SK-N-SH (cell line): ENCODE results near the gene TMEM190. TPM values are rescaled to one million over a fixed set of nuclear protein-coding genes. Genes with fewer than 3 reads are reported as not detected.

Source experiments
- CTCF ChIA-PET: fragments of 300-600, 350-600 bp; formaldehyde crosslinking; extraction: SDS; loops from one replicate; lab custom pipeline; 2021; lab: Yijun Ruan, JAX
- POLR2A ChIA-PET: fragments of 350-600 bp; sonication (Branson Sonifier 250); formaldehyde crosslinking; extraction: SDS; loops from one replicate; lab custom pipeline; 2020; ENCODE audit warnings: antibody characterized with exemption, inconsistent platforms; lab: Yijun Ruan, JAX
- DNase-seq: peaks from one replicate; pipeline ENCODE4 v3.0.0; 2012
- H2AFZ ChIP-seq: fragments of 200-600 bp; sonication (generic); 2 replicates; pipeline ENCODE4 v1.8.1; 2016; ENCODE audit warnings: antibody characterized with exemption, mild to moderate bottlenecking, low read depth
- H3F3A ChIP-seq: fragments of 200-600 bp; sonication (generic); replicated peaks from 2 replicates; pipeline ENCODE3; 2016; ENCODE audit warnings: antibody characterized with exemption, mild to moderate bottlenecking; ENCODE audit not compliant: insufficient read depth
- H3K27ac ChIP-seq, 2 experiments: fragments of 200-500 bp in 1 of 2; fragments of 200-600 bp in 1 of 2; sonication (Bioruptor generic) in 1 of 2; sonication (generic), shearing (Covaris generic) in 1 of 2; 2 replicates each; pipeline versions ENCODE4 v1.5.1 to v1.6.1; 2014 to 2016; ENCODE audit warnings: low read depth in 2 of 2, inconsistent platforms in 1 of 2, low read length in 1 of 2, mild to moderate bottlenecking in 1 of 2, mixed read lengths in 1 of 2
- H3K27me3 ChIP-seq: fragments of 200-600 bp; sonication (generic), shearing (Covaris generic); 2 replicates; pipeline ENCODE4 v1.6.1; 2016; ENCODE audit warnings: mixed run types; ENCODE audit not compliant: insufficient read depth
- H3K36me3 ChIP-seq, 2 experiments: fragments of 200-500 bp in 1 of 2; fragments of 200-600 bp in 1 of 2; sonication (Bioruptor generic) in 1 of 2; sonication (generic) in 1 of 2; replicated peaks in 1 of 2; 2 replicates each; pipeline versions ENCODE3 to v1.5.1; 2014 to 2016; ENCODE audit warnings: low read length in 1 of 2, mild to moderate bottlenecking in 1 of 2; ENCODE audit not compliant: insufficient read depth in 2 of 2, control insufficient read depth in 1 of 2
- H3K4me1 ChIP-seq, 2 experiments: fragments of 200-500 bp in 1 of 2; fragments of 200-600 bp in 1 of 2; sonication (Bioruptor generic) in 1 of 2; sonication (generic), shearing (Covaris generic) in 1 of 2; 2 replicates each; pipeline versions ENCODE4 v1.5.1 to v1.6.1; 2014 to 2016; ENCODE audit warnings: low read depth in 1 of 2, low read length in 1 of 2, mixed run types in 1 of 2; ENCODE audit not compliant: insufficient read depth in 2 of 2, control insufficient read depth in 1 of 2
- H3K4me2 ChIP-seq: fragments of 200-600 bp; sonication (generic), shearing (Covaris generic); 2 replicates; pipeline ENCODE4 v1.6.1; 2017; ENCODE audit warnings: mixed run types
- H3K4me3 ChIP-seq, 2 experiments: fragments of 200-500 bp in 1 of 2; fragments of 200-600 bp in 1 of 2; sonication (Bioruptor generic) in 1 of 2; sonication (generic), shearing (Covaris generic) in 1 of 2; 2 replicates each; pipeline versions ENCODE4 v1.5.1 to v1.8.1; 2014 to 2016; ENCODE audit warnings: low read depth in 2 of 2, inconsistent platforms in 1 of 2, low read length in 1 of 2, mild to moderate bottlenecking in 1 of 2, mixed read lengths in 1 of 2, moderate library complexity in 1 of 2
- H3K79me2 ChIP-seq: fragments of 200-600 bp; sonication (generic); 2 replicates; pipeline ENCODE4 v1.8.1; 2017; ENCODE audit warnings: mild to moderate bottlenecking; ENCODE audit not compliant: insufficient read depth
- H3K9ac ChIP-seq: fragments of 200-600 bp; sonication (generic); 2 replicates; pipeline ENCODE4 v1.6.1; 2017; ENCODE audit warnings: mixed run types
- H3K9me2 ChIP-seq: fragments of 200-600 bp; sonication (generic); 2 replicates; pipeline ENCODE4 v1.6.1; 2017; ENCODE audit warnings: mixed run types
- H3K9me3 ChIP-seq: fragments of 200-600 bp; sonication (generic); 2 replicates; pipeline ENCODE4 v1.6.1; 2017; ENCODE audit warnings: mixed run types, mild to moderate bottlenecking, moderate library complexity
- H4K20me1 ChIP-seq: fragments of 200-600 bp; sonication (generic); 2 replicates; pipeline ENCODE4 v1.6.1; 2017; ENCODE audit warnings: mild to moderate bottlenecking, mixed run types; ENCODE audit not compliant: insufficient read depth
- CHD2 ChIP-seq: fragments of 150-350 bp; IDR thresholded peaks from 2 replicates; pipeline ENCODE4 v1.6.1; 2018; ENCODE audit warnings: low read length; ENCODE audit not compliant: partially characterized antibody
- ELF1 ChIP-seq: IDR thresholded peaks from 2 replicates; pipeline ENCODE4 v1.4.0; 2012
- EZH2phosphoT487 ChIP-seq: fragments of 200-600 bp; sonication (generic); IDR thresholded peaks from 2 replicates; pipeline ENCODE4 v1.6.1; 2017; ENCODE audit warnings: low read depth, mixed run types, mild to moderate bottlenecking, antibody characterized with exemption, moderate library complexity, borderline replicate concordance
- FOSL2 ChIP-seq: IDR thresholded peaks from 2 replicates; pipeline ENCODE4 v1.4.0; 2012; ENCODE audit warnings: low read depth, mild to moderate bottlenecking, moderate library complexity, borderline replicate concordance
- GABPA ChIP-seq: IDR thresholded peaks from 2 replicates; pipeline ENCODE4 v1.4.0; 2012; ENCODE audit warnings: low read depth, mild to moderate bottlenecking
- GATA2 ChIP-seq: sonication (generic); formaldehyde crosslinking; IDR thresholded peaks from 2 replicates; pipeline ENCODE4 v1.5.0; 2020; ENCODE audit warnings: mild to moderate bottlenecking, missing genetic modification reagents
- IRF3 ChIP-seq: fragments of 150-350 bp; IDR thresholded peaks from 2 replicates; pipeline ENCODE4 v1.6.1; 2016; ENCODE audit warnings: mild to moderate bottlenecking, low read depth, low read length
- JUND ChIP-seq: IDR thresholded peaks from 2 replicates; pipeline ENCODE4 v1.4.0; 2012
- MXI1 ChIP-seq: IDR thresholded peaks from 2 replicates; pipeline ENCODE4 v1.6.1; 2012; ENCODE audit warnings: mild to moderate bottlenecking, low read depth, low read length, improper control_type of control experiment
- NFIC ChIP-seq: IDR thresholded peaks from 2 replicates; pipeline ENCODE4 v1.4.0; 2012; ENCODE audit warnings: borderline replicate concordance
- NRF1 ChIP-seq: IDR thresholded peaks from 2 replicates; pipeline ENCODE4 v1.6.1; 2012; ENCODE audit warnings: low read depth, mild to moderate bottlenecking, low read length
- POLR2AphosphoS5 ChIP-seq: IDR thresholded peaks from 2 replicates; pipeline ENCODE4 v1.6.1; 2012; ENCODE audit warnings: low read depth, low read length
- REST ChIP-seq: IDR thresholded peaks from 2 replicates; pipeline ENCODE4 v1.6.1; 2012; ENCODE audit warnings: mild to moderate bottlenecking, low read depth, low read length, moderate library complexity
- RXRA ChIP-seq: IDR thresholded peaks from 2 replicates; pipeline ENCODE4 v1.4.0; 2012; ENCODE audit warnings: low read depth, mild to moderate bottlenecking, borderline replicate concordance
- SIN3A ChIP-seq: IDR thresholded peaks from 2 replicates; pipeline ENCODE4 v1.6.1; 2012; ENCODE audit warnings: low read depth, mild to moderate bottlenecking, low read length, moderate library complexity, borderline replicate concordance
- TAF1 ChIP-seq: IDR thresholded peaks from 2 replicates; pipeline ENCODE4 v1.6.1; 2012; ENCODE audit warnings: low read depth, mild to moderate bottlenecking, low read length, moderate library complexity, borderline replicate concordance
- TCF12 ChIP-seq: IDR thresholded peaks from 2 replicates; pipeline ENCODE4 v1.4.0; 2012
- USF1 ChIP-seq: IDR thresholded peaks from 2 replicates; pipeline ENCODE4 v1.4.0; 2012; ENCODE audit warnings: low read depth, borderline replicate concordance
- USF2 ChIP-seq: fragments of 150-350 bp; IDR thresholded peaks from 2 replicates; pipeline ENCODE4 v1.6.1; 2017; ENCODE audit warnings: antibody characterized with exemption, low read length, low read depth, borderline replicate concordance
- YY1 ChIP-seq: IDR thresholded peaks from 2 replicates; pipeline ENCODE4 v1.4.0; 2012; ENCODE audit warnings: low read depth, mild to moderate bottlenecking
- WGBS: methylation state at CpG from one replicate; pipeline ENCODE4 v1.1.6; 2017; ENCODE audit warnings: low lambda C conversion rate; 5-methylcytosine and 5-hydroxymethylcytosine counted together
- polyA plus RNA-seq, 3 experiments: library from polyadenylated mRNA; depleted of rRNA; stranded (reverse); fragments of >200 nt; gene quantifications; 2 replicates each; pipeline ENCODE4 v1.2.3, GENCODE V29; 2012
- TF ChIP-seq, protein P1 (sequence below): IDR thresholded peaks from 2 replicates; pipeline ENCODE4 v1.4.0; 2012; ENCODE audit warnings: low read depth
- TF ChIP-seq, protein P2 (sequence below): fragments of 200-600 bp; sonication (generic); IDR thresholded peaks from 2 replicates; pipeline ENCODE4 v1.6.1; 2017; ENCODE audit warnings: antibody characterized with exemption, mild to moderate bottlenecking, moderate library complexity

Gene TMEM190
- polyA plus RNA-seq, 1 of the 3 experiments (the other 2 are of a cell fraction): 0.77 TPM

GRCh38 chr19:55385724-55386492 lies 9.3 kb downstream of the TMEM190 start, which contains the start of gene RPL28:
TSS of gene RPL28 (plus strand) at chr19:55385932. CDS start at chr19:55386358, 426 bp downstream.
- WGBS: under 1% methylated on average over 45 of the region's 68 CpGs
- Histone ChIP-seq H2AFZ (peak within 1 kb of the TSS; percentile 94), H3F3A (peaks cover 29% of the 10 kb centered on the region), H4K20me1 (peaks cover 50% of the 10 kb centered on the region), H3K9me2 (no peaks in the 10 kb centered on the region), H3K9me3 (no peaks in the 10 kb centered on the region), H3K4me1 (peaks cover 25 to 51% of the 10 kb centered on the region in 2 experiments; a peak in 3 of 4 replicates), H3K27ac (peak within 1 kb of the TSS; percentile 98), H3K79me2 (peaks cover 48% of the 10 kb centered on the region), H3K36me3 (peaks cover 39% of the 10 kb centered on the region in 2 experiments), H3K27me3 (no peaks in the 10 kb centered on the region), H3K9ac (peak within 1 kb of the TSS; percentile 97), H3K4me2 (peak within 1 kb of the TSS; percentile 100), H3K4me3 (peak within 1 kb of the TSS; percentile 86 to 97)
- POLR2A ChIA-PET: no interaction called here
- DNase-seq: peak; percentile 94
- CTCF ChIA-PET: interaction anchor here (0.7 to 5.3 kb wide), 3 partner anchors 84 to 244 kb away, joined by 3 to 22 read pairs (median 19); no protein-coding TSS in a partner anchor
- TF ChIP-seq FOSL2: no peak
- no peak for TF ChIP-seq NFIC
- no peak for TF ChIP-seq CHD2
- TF ChIP-seq RXRA: no peak
- no peak; the same call in 1 of the 2 replicates for TF ChIP-seq IRF3
- peak; percentile 100 for TF ChIP-seq POLR2AphosphoS5
- TF ChIP-seq ELF1: peak; percentile 63
- TF ChIP-seq, protein P1, sequence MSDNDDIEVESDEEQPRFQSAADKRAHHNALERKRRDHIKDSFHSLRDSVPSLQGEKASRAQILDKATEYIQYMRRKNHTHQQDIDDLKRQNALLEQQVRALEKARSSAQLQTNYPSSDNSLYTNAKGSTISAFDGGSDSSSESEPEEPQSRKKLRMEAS: peak; percentile 64
- TF ChIP-seq USF1: no peak
- peak; percentile 21; the same call in 1 of the 2 replicates for TF ChIP-seq MXI1
- TF ChIP-seq GATA2 (CRISPR knock-in tag): no peak
- TF ChIP-seq, protein P2, sequence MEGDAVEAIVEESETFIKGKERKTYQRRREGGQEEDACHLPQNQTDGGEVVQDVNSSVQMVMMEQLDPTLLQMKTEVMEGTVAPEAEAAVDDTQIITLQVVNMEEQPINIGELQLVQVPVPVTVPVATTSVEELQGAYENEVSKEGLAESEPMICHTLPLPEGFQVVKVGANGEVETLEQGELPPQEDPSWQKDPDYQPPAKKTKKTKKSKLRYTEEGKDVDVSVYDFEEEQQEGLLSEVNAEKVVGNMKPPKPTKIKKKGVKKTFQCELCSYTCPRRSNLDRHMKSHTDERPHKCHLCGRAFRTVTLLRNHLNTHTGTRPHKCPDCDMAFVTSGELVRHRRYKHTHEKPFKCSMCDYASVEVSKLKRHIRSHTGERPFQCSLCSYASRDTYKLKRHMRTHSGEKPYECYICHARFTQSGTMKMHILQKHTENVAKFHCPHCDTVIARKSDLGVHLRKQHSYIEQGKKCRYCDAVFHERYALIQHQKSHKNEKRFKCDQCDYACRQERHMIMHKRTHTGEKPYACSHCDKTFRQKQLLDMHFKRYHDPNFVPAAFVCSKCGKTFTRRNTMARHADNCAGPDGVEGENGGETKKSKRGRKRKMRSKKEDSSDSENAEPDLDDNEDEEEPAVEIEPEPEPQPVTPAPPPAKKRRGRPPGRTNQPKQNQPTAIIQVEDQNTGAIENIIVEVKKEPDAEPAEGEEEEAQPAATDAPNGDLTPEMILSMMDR: no peak
- no peak for TF ChIP-seq EZH2phosphoT487
- no peak for TF ChIP-seq NRF1
- TF ChIP-seq JUND: no peak
- peak; percentile 97 for TF ChIP-seq SIN3A
- TF ChIP-seq REST: peak; percentile 81; the same call in 1 of the 2 replicates
- TF ChIP-seq USF2: no peak
- peak; percentile 53 for TF ChIP-seq YY1
- no peak for TF ChIP-seq TCF12
- TF ChIP-seq GABPA: peak; percentile 90
- peak; percentile 100 for TF ChIP-seq TAF1
